HEK293 (cell line): Measurements from ENCODE around the gene RAE1.

Experiments
- CTCF ChIA-PET: fragments of 350-600 bp; formaldehyde crosslinking; extraction: SDS; loops from one replicate; lab custom pipeline; 2021; ENCODE audit warnings: antibody characterized with exemption; lab: Yijun Ruan, JAX
- POLR2A ChIA-PET: fragments of 300-600 bp; formaldehyde crosslinking; extraction: SDS; loops from one replicate; lab custom pipeline; 2020; ENCODE audit warnings: antibody characterized with exemption, inconsistent platforms; lab: Yijun Ruan, JAX
- H3K27ac ChIP-seq: fragments of 200-500 bp; sonication (Bioruptor generic); 2 replicates; pipeline ENCODE4 v1.5.1; 2014; ENCODE audit warnings: low read depth, low read length, control low read depth, inconsistent platforms; ENCODE audit errors: extremely low read depth
- H3K36me3 ChIP-seq, 2 experiments: fragments of 200-500 bp in 1 of 2; sonication (Bioruptor generic) in 1 of 2; 1 replicate in 1 of 2; 2 replicates in 1 of 2; pipeline ENCODE4 v1.5.1; 2014 to 2017; ENCODE audit warnings: inconsistent platforms in 2 of 2, low read length in 2 of 2; ENCODE audit not compliant: control insufficient read depth in 2 of 2, insufficient read depth in 1 of 2
- H3K4me1 ChIP-seq: fragments of 200-500 bp; sonication (Bioruptor generic); 2 replicates; pipeline ENCODE4 v1.5.1; 2014; ENCODE audit warnings: mild to moderate bottlenecking, low read length, inconsistent platforms; ENCODE audit not compliant: control insufficient read depth, insufficient read depth
- H3K4me3 ChIP-seq: 2 replicates; pipeline ENCODE4 v1.5.1; 2011; ENCODE audit warnings: low read depth, mild to moderate bottlenecking, control low read depth, low read length, moderate library complexity
- H3K9me3 ChIP-seq: fragments of 200-500 bp; sonication (Bioruptor generic); 2 replicates; pipeline ENCODE4 v1.5.1; 2014; ENCODE audit warnings: low read depth, low read length, inconsistent platforms; ENCODE audit not compliant: control insufficient read depth, insufficient read depth
- HOXA7 ChIP-seq: sonication (generic); formaldehyde crosslinking; IDR thresholded peaks from 2 replicates; pipeline ENCODE4 v1.8.1; 2022; ENCODE audit warnings: missing genetic modification reagents, borderline replicate concordance
- REPIN1 ChIP-seq: fragments of 450-650 bp; formaldehyde crosslinking; IDR thresholded peaks from 2 replicates; pipeline ENCODE4 v1.5.1; 2017; ENCODE audit warnings: missing biosample characterization, missing genetic modification characterization, low read depth
- SETDB1 ChIP-seq: IDR thresholded peaks from one replicate; pipeline ENCODE4 v1.6.1; 2017; ENCODE audit warnings: mild to moderate bottlenecking, low read length, moderate library complexity, mixed read lengths; ENCODE audit not compliant: insufficient read length
- SP2 ChIP-seq: fragments of 450-650 bp; formaldehyde crosslinking; IDR thresholded peaks from 2 replicates; pipeline ENCODE4 v1.5.1; 2016; ENCODE audit warnings: missing biosample characterization, missing genetic modification characterization
- ZBTB17 ChIP-seq: fragments of 450-650 bp; formaldehyde crosslinking; IDR thresholded peaks from 2 replicates; pipeline ENCODE4 v1.5.1; 2016; ENCODE audit warnings: missing biosample characterization, missing genetic modification characterization
- ZBTB7A ChIP-seq: fragments of 450-650 bp; formaldehyde crosslinking; IDR thresholded peaks from 2 replicates; pipeline ENCODE4 v1.5.1; 2016; ENCODE audit warnings: low read depth, missing biosample characterization, missing genetic modification characterization
- ZFP3 ChIP-seq: fragments of 450-650 bp; formaldehyde crosslinking; IDR thresholded peaks from 2 replicates; pipeline ENCODE4 v1.5.1; 2016; ENCODE audit warnings: low read depth, missing biosample characterization, missing genetic modification characterization
- ZIC2 ChIP-seq: fragments of 450-650 bp; formaldehyde crosslinking; IDR thresholded peaks from 2 replicates; pipeline ENCODE4 v1.5.1; 2016; ENCODE audit warnings: missing biosample characterization, missing genetic modification characterization
- ZNF155 ChIP-seq: fragments of 450-650 bp; formaldehyde crosslinking; IDR thresholded peaks from 2 replicates; pipeline ENCODE4 v1.5.1; 2016; ENCODE audit warnings: missing biosample characterization, missing genetic modification characterization
- ZNF16 ChIP-seq: fragments of 450-650 bp; formaldehyde crosslinking; IDR thresholded peaks from 2 replicates; pipeline ENCODE4 v1.5.1; 2016; ENCODE audit warnings: low read depth, missing biosample characterization, missing genetic modification characterization
- ZNF391 ChIP-seq: fragments of 450-650 bp; formaldehyde crosslinking; IDR thresholded peaks from 2 replicates; pipeline ENCODE4 v1.5.1; 2016; ENCODE audit warnings: low read depth, missing biosample characterization, missing genetic modification characterization, borderline replicate concordance
- ZNF501 ChIP-seq: fragments of 450-650 bp; formaldehyde crosslinking; IDR thresholded peaks from 2 replicates; pipeline ENCODE4 v1.5.1; 2016; ENCODE audit warnings: missing biosample characterization, missing genetic modification characterization
- ZNF707 ChIP-seq: fragments of 450-650 bp; formaldehyde crosslinking; IDR thresholded peaks from 2 replicates; pipeline ENCODE4 v1.5.1; 2016; ENCODE audit warnings: missing biosample characterization, missing genetic modification characterization
- ZNF76 ChIP-seq: fragments of 450-650 bp; formaldehyde crosslinking; IDR thresholded peaks from 2 replicates; pipeline ENCODE4; 2016; ENCODE audit warnings: low read depth, missing biosample characterization, missing genetic modification characterization, borderline replicate concordance
- ZNF768 ChIP-seq: fragments of 450-650 bp; formaldehyde crosslinking; IDR thresholded peaks from 2 replicates; pipeline ENCODE4 v1.5.1; 2018; ENCODE audit warnings: missing biosample characterization, mild to moderate bottlenecking, missing genetic modification characterization
- ZNF830 ChIP-seq: fragments of 450-650 bp; IDR thresholded peaks from 2 replicates; pipeline ENCODE4 v1.5.0; 2018; ENCODE audit warnings: missing biosample characterization, missing genetic modification characterization, low read depth, mild to moderate bottlenecking, moderate library complexity
- TF ChIP-seq, protein P1 (sequence below): fragments of 450-650 bp; formaldehyde crosslinking; IDR thresholded peaks from 2 replicates; pipeline ENCODE4 v1.5.1; 2017; ENCODE audit warnings: missing biosample characterization, missing genetic modification characterization
- TF ChIP-seq, protein P2 (sequence below): fragments of 450-650 bp; formaldehyde crosslinking; IDR thresholded peaks from 2 replicates; pipeline ENCODE4 v1.5.1; 2016; ENCODE audit warnings: missing biosample characterization, missing genetic modification characterization
- TF ChIP-seq, protein P3 (sequence below): fragments of 450-650 bp; formaldehyde crosslinking; IDR thresholded peaks from 2 replicates; pipeline ENCODE4 v1.5.1; 2016; ENCODE audit warnings: missing biosample characterization, missing genetic modification characterization
- TF ChIP-seq, protein P4 (sequence below): fragments of 450-650 bp; formaldehyde crosslinking; IDR thresholded peaks from 2 replicates; pipeline ENCODE4 v1.5.1; 2016; ENCODE audit warnings: missing biosample characterization, missing genetic modification characterization
- TF ChIP-seq, protein P5 (sequence below): fragments of 450-650 bp; formaldehyde crosslinking; IDR thresholded peaks from 2 replicates; pipeline ENCODE4 v1.5.1; 2016; ENCODE audit warnings: missing biosample characterization, missing genetic modification characterization

Gene RAE1

DNA sequence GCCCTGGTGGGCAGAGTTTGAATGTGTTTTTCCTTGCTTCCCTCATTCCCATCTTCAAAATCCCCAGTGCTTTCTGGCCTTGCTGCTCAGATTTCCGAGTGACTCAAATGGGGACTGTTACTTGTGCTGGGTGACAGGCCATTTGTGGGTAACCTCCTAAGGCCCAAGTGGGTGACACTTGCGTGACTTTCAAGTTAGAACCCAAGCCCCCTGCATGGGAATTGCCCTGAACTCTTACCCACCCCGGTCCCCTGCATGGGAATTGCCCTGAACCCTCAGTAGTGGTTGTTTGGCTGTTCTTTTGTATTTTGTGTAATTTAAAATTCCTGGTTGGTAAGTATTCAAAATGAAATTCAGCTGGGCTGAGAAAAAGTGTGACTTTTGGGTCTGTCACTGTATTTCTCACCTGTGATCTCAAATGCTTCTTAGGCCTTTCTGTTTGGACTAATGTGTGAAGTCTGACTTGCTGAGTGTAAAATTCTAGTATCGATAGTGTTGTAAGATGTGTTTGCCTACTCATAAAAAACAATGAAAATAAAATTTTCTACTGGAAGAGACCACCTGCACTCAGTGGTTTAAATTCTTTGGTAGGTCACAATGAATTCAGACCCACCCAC lies 27.7 kb downstream of the RAE1 start (continued):
- TF ChIP-seq, protein P1, sequence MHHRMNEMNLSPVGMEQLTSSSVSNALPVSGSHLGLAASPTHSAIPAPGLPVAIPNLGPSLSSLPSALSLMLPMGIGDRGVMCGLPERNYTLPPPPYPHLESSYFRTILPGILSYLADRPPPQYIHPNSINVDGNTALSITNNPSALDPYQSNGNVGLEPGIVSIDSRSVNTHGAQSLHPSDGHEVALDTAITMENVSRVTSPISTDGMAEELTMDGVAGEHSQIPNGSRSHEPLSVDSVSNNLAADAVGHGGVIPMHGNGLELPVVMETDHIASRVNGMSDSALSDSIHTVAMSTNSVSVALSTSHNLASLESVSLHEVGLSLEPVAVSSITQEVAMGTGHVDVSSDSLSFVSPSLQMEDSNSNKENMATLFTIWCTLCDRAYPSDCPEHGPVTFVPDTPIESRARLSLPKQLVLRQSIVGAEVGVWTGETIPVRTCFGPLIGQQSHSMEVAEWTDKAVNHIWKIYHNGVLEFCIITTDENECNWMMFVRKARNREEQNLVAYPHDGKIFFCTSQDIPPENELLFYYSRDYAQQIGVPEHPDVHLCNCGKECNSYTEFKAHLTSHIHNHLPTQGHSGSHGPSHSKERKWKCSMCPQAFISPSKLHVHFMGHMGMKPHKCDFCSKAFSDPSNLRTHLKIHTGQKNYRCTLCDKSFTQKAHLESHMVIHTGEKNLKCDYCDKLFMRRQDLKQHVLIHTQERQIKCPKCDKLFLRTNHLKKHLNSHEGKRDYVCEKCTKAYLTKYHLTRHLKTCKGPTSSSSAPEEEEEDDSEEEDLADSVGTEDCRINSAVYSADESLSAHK = no peak
- no peak for TF ChIP-seq SP2 (tag by site-specific recombination)
- TF ChIP-seq ZNF707 = no peak
- TF ChIP-seq, protein P2, sequence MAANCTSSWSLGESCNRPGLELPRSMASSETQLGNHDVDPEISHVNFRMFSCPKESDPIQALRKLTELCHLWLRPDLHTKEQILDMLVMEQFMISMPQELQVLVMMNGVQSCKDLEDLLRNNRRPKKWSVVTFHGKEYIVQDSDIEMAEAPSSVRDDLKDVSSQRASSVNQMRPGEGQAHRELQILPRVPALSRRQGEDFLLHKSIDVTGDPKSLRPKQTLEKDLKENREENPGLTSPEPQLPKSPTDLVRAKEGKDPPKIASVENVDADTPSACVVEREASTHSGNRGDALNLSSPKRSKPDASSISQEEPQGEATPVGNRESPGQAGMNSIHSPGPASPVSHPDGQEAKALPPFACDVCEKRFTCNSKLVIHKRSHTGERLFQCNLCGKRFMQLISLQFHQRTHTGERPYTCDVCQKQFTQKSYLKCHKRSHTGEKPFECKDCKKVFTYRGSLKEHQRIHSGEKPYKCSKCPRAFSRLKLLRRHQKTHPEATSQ (tag by site-specific recombination) = no peak
- TF ChIP-seq ZNF16 (tag by site-specific recombination) = no peak
- TF ChIP-seq, protein P3, sequence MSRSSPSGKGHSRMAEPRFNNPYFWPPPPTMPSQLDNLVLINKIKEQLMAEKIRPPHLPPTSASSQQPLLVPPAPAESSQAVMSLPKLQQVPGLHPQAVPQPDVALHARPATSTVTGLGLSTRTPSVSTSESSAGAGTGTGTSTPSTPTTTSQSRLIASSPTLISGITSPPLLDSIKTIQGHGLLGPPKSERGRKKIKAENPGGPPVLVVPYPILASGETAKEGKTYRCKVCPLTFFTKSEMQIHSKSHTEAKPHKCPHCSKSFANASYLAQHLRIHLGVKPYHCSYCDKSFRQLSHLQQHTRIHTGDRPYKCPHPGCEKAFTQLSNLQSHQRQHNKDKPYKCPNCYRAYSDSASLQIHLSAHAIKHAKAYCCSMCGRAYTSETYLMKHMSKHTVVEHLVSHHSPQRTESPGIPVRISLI = no peak
- no peak for TF ChIP-seq ZBTB17 (tag by site-specific recombination)

DNA sequence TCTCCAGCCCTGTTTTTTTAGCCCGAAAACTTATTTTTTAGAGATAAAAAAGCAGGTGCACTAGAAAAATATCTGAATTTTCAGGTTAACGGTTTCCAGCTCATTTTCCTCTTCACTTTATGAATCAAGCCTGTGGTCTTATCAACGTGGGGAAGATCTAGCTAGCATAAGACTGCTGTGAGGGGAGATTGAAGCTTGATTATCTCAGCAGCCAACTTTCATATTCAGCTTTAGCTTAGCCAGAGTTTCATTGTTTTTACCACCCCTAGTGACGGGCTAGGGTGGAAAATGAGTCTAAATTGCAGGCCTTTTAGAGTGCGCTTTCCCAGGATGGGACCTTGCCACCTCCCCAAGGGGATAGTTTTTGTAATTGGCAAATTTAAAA lies 28.2 kb downstream of the RAE1 start:
- no peak overlapping the region for H3K4me3 ChIP-seq
- no peaks in the 10 kb centered on the region for H3K4me1 ChIP-seq
- peaks cover 16 to 72% of the 10 kb centered on the region in 2 experiments for H3K36me3 ChIP-seq
- no peaks in the 10 kb centered on the region for H3K9me3 ChIP-seq
- no peak for TF ChIP-seq ZBTB7A (tag by site-specific recombination)
- TF ChIP-seq REPIN1 (tag by site-specific recombination) = no peak
- TF ChIP-seq ZNF768 (tag by site-specific recombination) = no peak
- TF ChIP-seq ZIC2 = no peak
- TF ChIP-seq ZNF155 = no peak
- TF ChIP-seq ZNF501 = no peak
- no peak for TF ChIP-seq ZFP3 (tag by site-specific recombination)
- TF ChIP-seq, protein P4, sequence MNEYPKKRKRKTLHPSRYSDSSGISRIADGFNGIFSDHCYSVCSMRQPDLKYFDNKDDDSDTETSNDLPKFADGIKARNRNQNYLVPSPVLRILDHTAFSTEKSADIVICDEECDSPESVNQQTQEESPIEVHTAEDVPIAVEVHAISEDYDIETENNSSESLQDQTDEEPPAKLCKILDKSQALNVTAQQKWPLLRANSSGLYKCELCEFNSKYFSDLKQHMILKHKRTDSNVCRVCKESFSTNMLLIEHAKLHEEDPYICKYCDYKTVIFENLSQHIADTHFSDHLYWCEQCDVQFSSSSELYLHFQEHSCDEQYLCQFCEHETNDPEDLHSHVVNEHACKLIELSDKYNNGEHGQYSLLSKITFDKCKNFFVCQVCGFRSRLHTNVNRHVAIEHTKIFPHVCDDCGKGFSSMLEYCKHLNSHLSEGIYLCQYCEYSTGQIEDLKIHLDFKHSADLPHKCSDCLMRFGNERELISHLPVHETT (tag by site-specific recombination) = no peak
- no peak for TF ChIP-seq ZNF391
- no peak for TF ChIP-seq HOXA7
- TF ChIP-seq ZNF76 (tag by site-specific recombination) = no peak
- TF ChIP-seq, protein P5, sequence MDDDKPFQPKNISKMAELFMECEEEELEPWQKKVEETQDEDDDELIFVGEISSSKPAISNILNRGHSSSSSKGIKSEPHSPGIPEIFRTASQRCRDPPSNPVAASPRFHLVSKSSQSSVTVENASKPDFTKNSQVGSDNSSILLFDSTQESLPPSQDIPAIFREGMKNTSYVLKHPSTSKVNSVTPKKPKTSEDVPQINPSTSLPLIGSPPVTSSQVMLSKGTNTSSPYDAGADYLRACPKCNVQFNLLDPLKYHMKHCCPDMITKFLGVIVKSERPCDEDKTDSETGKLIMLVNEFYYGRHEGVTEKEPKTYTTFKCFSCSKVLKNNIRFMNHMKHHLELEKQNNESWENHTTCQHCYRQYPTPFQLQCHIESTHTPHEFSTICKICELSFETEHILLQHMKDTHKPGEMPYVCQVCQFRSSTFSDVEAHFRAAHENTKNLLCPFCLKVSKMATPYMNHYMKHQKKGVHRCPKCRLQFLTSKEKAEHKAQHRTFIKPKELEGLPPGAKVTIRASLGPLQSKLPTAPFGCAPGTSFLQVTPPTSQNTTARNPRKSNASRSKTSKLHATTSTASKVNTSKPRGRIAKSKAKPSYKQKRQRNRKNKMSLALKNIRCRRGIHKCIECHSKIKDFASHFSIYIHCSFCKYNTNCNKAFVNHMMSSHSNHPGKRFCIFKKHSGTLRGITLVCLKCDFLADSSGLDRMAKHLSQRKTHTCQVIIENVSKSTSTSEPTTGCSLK (tag by site-specific recombination) = no peak
- no peak for TF ChIP-seq ZNF830 (tag by site-specific recombination)
- no peak for TF ChIP-seq SETDB1
- TF ChIP-seq, all 188 proteins: peak for 0
- ChIA-PET POLR2A (no interaction called here), CTCF (interaction anchor here (0.7 to 2.1 kb wide), 3 partner anchors 9 to 117 kb away, joined by 3 to 10 read pairs (median 4); no protein-coding TSS in a partner anchor)
- no peak overlapping the region for H3K27ac ChIP-seq
